Mammary epithelial cell (primary cell): ENCODE measurements around the gene HMGB4.

Experiments used
- EZH2 ChIP-seq: IDR thresholded peaks from 2 replicates; pipeline ENCODE4 v1.6.1; 2012; ENCODE audit warnings: low read length, inconsistent platforms, borderline replicate concordance
- TF ChIP-seq, protein P1 (sequence below), 2 donors: IDR thresholded peaks in 1 of 2; conservative IDR thresholded peaks in 1 of 2; 2 replicates each; pipeline ENCODE4 v1.5.1; 2011 to 2012; ENCODE audit warnings: inconsistent platforms in 2 of 2, low read length in 2 of 2, mild to moderate bottlenecking in 2 of 2, control low read depth in 1 of 2, low read depth in 1 of 2; ENCODE audit not compliant: insufficient read depth in 1 of 2; ENCODE audit errors: extremely low read depth in 1 of 2

DNA sequence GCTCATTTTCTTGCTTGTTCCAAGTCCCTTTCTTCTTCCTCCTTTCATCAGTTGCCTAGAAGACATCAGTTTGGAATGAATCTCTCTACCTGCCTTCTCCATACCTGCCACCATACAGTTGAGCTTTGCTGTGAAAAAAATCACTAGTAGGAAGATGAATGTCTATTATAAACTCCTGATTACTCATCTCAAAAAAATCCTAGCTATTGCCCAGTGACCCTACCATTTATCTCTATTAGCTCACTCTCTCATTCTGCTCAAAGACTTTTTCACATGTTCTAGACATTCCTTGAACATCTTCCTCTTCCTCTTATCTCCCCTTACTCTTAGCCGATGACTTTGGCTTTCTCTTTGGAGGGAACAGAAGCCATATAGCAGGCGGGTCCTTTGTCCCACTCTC is 49.7 kb upstream of the HMGB4 start:
- TF ChIP-seq, protein P1, sequence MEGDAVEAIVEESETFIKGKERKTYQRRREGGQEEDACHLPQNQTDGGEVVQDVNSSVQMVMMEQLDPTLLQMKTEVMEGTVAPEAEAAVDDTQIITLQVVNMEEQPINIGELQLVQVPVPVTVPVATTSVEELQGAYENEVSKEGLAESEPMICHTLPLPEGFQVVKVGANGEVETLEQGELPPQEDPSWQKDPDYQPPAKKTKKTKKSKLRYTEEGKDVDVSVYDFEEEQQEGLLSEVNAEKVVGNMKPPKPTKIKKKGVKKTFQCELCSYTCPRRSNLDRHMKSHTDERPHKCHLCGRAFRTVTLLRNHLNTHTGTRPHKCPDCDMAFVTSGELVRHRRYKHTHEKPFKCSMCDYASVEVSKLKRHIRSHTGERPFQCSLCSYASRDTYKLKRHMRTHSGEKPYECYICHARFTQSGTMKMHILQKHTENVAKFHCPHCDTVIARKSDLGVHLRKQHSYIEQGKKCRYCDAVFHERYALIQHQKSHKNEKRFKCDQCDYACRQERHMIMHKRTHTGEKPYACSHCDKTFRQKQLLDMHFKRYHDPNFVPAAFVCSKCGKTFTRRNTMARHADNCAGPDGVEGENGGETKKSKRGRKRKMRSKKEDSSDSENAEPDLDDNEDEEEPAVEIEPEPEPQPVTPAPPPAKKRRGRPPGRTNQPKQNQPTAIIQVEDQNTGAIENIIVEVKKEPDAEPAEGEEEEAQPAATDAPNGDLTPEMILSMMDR (conservative IDR thresholded peaks at IDR 0.05 in 1 of 2, IDR thresholded peaks at IDR 0.05 in 1 of 2; ENCODE audit: extremely low read depth in 1 of 2, insufficient read depth in 1 of 2, low read depth in 1 of 2, low read length in 2 of 2): no peak
- no peak for TF ChIP-seq EZH2
